ENCODE data around the gene KLHL2.

KLHL2 gene

DNA sequence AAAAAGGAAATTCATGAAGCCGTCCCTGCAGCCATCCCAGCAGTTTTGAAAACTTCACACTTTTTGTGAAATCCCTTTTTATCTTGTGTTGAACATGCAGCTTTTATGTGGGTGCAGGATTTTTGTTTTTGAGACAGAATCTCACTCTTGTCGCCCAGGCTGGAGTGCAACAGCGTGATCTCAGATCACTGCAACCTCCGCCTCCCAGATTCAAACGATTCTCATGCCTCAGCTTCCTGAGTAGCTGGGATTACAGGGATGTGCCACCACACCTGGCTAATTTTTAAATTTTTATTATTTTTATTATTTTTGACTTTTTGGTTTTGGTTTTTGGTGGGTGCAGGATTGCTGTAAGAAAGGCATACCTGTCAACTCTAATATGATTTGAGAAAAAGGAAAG is 112.1 kb downstream of the KLHL2 start:
- no peak for TF ChIP-seq CTCF (IDR thresholded peaks at IDR 0.05; ENCODE audit: borderline replicate concordance, control extremely low read depth, extremely low read depth, insufficient read depth, missing control alignments)
- in situ Hi-C loops (cut with MboI; ENCODE audit: low sequenced_read_pairs, unreplicated experiment) = no loop called here
- DNase-seq (ENCODE audit: low spot score) = no peak

DNA sequence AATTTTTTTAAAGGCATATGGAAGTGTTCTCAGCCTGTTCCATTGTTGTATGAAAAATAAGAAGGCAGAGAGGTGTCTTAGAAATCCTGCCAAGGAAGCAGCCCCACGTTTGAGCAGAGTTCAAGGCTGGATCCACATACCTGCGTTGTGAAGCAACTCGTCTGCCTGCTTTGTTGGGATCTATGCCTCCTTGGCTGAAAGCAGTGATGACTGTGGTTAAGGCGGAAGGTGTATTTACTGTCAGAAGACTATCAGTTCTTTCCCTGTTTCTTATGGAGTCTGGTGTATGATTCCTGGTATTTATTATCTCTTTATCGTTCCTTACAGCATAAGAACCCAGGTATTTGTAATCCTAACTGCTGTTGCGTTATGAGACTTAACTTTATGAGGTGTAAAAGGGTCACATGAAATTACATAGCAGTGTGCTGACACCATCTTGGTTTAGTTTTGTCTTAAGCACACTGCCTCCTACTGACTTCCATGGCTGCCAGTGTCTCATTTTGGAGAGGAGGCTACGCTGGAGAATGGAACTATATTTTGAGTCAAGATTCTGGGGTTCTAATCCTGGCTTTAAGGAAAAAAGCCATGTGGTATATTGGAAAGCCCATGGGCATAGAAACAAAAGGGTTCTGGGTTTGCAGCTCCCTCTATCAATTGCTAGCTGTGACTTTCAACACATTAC is 117.0 kb downstream of the KLHL2 start:
- no peak for DNase-seq (ENCODE audit: low spot score)
- no peak for TF ChIP-seq CTCF (IDR thresholded peaks at IDR 0.05; ENCODE audit: borderline replicate concordance, control extremely low read depth, extremely low read depth, insufficient read depth, missing control alignments)
- in situ Hi-C loops (cut with MboI; ENCODE audit: low sequenced_read_pairs, unreplicated experiment) = no loop called here

DNA sequence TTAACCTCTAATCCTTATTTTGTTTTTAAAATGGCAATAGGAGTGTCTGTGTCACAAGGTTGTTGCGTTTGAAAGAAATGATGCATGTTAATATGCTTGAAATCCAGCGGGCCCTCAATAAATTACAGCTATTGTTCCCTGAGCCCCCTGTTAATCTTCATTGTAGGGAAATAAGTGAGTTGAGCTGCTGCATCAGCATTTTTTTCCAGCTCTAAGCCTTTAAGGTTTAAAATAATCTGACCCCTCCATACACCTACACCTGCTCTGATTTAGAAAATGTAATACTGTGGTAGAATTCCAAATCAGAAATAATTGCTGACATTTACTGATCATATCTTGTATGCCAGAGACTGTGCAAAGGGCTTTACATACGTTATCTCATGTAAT is 117.5 kb downstream of the KLHL2 start:
- TF ChIP-seq CTCF (IDR thresholded peaks at IDR 0.05; ENCODE audit: borderline replicate concordance, control extremely low read depth, extremely low read depth, insufficient read depth, missing control alignments) = no peak
- in situ Hi-C loops (cut with MboI; ENCODE audit: low sequenced_read_pairs, unreplicated experiment) = no loop called here

GRCh38 chr4:165325732-165326512 is 118.6 kb downstream of the KLHL2 start:
- no peak for TF ChIP-seq CTCF (IDR thresholded peaks at IDR 0.05; ENCODE audit: borderline replicate concordance, control extremely low read depth, extremely low read depth, insufficient read depth, missing control alignments)
- in situ Hi-C loops (cut with MboI; ENCODE audit: low sequenced_read_pairs, unreplicated experiment) = no loop called here
- no peak for DNase-seq (ENCODE audit: low spot score)

More for the DNA sequence above, 117.5 kb downstream of the KLHL2 start:
- DNase-seq (ENCODE audit: low spot score) = no peak

- TF ChIP-seq CTCF (IDR thresholded peaks at IDR 0.05; ENCODE audit: borderline replicate concordance, control extremely low read depth, extremely low read depth, insufficient read depth, missing control alignments) = no peak
- in situ Hi-C loops (cut with MboI; ENCODE audit: low sequenced_read_pairs, unreplicated experiment) = no loop called here
- DNase-seq (ENCODE audit: low spot score) = peak; percentile 43
These were observed 119.5 kb downstream of the KLHL2 start for GRCh38 chr4:165326831-165327210.

DNA sequence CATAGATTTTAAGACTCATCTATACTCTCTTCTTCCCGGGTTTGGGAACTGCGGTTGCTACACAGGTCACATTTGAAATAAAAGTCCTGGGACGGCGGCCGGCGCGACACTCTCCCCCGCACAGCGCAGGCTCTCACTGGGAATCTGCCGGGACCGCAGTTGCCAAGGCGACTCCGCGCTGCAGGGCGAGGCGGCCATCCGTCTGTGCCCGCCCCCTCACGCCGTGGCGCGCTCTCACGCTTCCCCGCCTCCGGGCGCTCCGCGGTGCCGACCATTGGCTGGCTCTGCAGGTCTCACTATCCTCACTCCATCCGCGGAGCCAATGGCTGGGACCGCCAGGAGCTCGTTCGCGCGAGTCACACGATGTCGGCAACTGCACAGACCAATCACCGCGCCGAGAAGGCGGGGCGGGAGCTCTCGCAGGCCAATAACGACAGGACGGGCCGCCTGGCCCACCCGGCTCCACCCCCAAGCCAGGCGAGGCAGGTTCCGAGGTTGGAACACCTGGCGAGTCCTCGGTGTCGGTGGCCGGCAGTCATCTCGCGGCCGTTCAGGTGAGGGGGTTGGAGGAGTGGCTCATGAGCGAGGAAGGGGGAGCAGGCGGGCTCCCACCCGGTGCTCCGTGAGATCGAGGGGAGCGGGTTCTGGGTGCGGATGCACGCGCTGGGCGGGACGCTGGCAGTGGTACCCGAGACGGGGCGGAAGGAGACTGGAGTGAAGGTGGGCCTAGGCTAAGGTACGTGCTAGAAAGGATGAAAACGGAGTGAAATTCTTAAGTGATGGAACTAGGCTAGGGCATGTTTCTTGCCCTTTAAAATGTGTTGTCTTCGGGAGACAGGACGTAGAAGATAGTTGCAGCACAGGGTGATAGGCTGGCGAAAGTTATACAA is 120.1 kb downstream of the KLHL2 start, which contains the start of gene MSMO1:
Gene MSMO1, plus strand, starts transcription at position 459 of the 890 bp plus-strand sequence. CDS start 5,702 bp downstream, outside the sequence.
- peak; percentile 95 for DNase-seq (ENCODE audit: low spot score)
- in situ Hi-C loops (cut with MboI; ENCODE audit: low sequenced_read_pairs, unreplicated experiment) = no loop called here
- TF ChIP-seq CTCF (IDR thresholded peaks at IDR 0.05; ENCODE audit: borderline replicate concordance, control extremely low read depth, extremely low read depth, insufficient read depth, missing control alignments) = no peak

Data from GM13976 (cell line).